Measurements from ENCODE around the gene MRTFA. TPM values are rescaled to one million over a fixed set of nuclear protein-coding genes. Genes with fewer than 3 reads are reported as not detected.

Gene MRTFA
- total RNA-seq, 1 experiment from 2014 or later = 28.0 TPM

DNA sequence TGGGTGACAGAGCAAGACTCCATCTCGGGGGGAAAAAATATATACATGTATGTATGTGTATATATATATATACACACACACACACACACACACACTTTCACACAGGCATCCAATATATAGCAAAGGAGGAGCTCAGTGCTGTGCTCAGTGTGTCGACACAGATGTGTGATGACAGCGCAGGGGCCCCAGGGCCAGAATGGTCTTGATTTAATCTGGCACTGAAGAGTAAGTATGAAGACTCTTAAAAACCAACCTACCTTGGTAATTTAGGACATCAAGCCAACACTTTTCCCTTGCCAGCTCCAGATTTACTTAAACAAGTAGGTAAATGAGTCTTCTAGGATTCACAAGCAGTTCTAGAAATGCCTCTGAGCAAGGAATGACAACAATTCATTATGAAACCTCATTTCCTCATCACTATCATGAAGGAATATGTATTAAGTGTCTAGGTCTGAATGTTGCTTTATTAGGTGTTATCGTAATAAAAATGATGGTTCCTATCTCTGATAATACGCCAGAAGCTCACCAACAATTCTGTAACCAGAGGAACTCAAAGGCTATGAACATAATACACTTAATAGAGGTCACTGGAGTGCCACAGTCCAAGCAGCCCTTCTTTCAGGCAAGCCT is 194.6 kb downstream of the MRTFA start:
- Histone ChIP-seq H2AFZ (ENCODE audit: low read depth, low read length, poor library complexity, severe bottlenecking) (no peak overlapping the region), H3K4me2 (ENCODE audit: low read length) (no peak overlapping the region), H3K79me2 (ENCODE audit: insufficient read depth, low read length) (no peaks in the 10 kb centered on the region), H3K27me3 (ENCODE audit: insufficient read depth, low read length) (no peaks in the 10 kb centered on the region), H3K9me3 (ENCODE audit: control insufficient read depth in 1 of 2, insufficient read depth in 1 of 2, low read depth in 1 of 2, low read length in 2 of 2) (no peaks in the 10 kb centered on the region), H4K20me1 (ENCODE audit: insufficient read depth) (no peaks in the 10 kb centered on the region), H3K36me3 (ENCODE audit: control insufficient read depth in 1 of 2, insufficient read depth in 2 of 2, low read length in 2 of 2) (no peaks in the 10 kb centered on the region), H3K4me1 (ENCODE audit: control insufficient read depth in 1 of 2, insufficient read depth in 2 of 2, low read length in 2 of 2) (peaks cover 0 to under 1% of the 10 kb centered on the region in 2 experiments; a peak in 1 of 4 replicates), H3K9ac (ENCODE audit: low read length) (no peak overlapping the region), H3K9me2 (ENCODE audit: insufficient read depth) (no peaks in the 10 kb centered on the region), H3K27ac (ENCODE audit: low read depth, low read length) (no peak overlapping the region), H3K4me3 (replicated peaks in 1 of 2; ENCODE audit: low read depth in 1 of 2, low read length in 2 of 2) (no peak overlapping the region)
- DNase-seq (ENCODE audit: low read depth, low spot score) (no peak), ATAC-seq (no peak)
- ChIA-PET CTCF (interaction anchor here (1.3 kb wide), 1 partner anchor 46 kb away, joined by 3 read pairs; no protein-coding TSS in a partner anchor), RAD21 (ENCODE audit: low non-redundant PET in 1 of 2, low total read pairs in 2 of 2, uncharacterized antibody in 2 of 2, unreplicated experiment in 2 of 2) (interaction anchor here in 1 of 2 experiments (0.7 kb wide), 1 partner anchor 360 kb away, joined by 3 read pairs; no protein-coding TSS in a partner anchor), POLR2A (no interaction called here)
- no peak for TF ChIP-seq TCF7L2 (IDR thresholded peaks at IDR 0.05; ENCODE audit: borderline replicate concordance, extremely low read depth, insufficient read depth, insufficient read length)
- TF ChIP-seq CBX3 (IDR thresholded peaks at IDR 0.05; ENCODE audit: low read depth) = no peak
- TF ChIP-seq MAX (IDR thresholded peaks at IDR 0.05) = no peak
- no peak for TF ChIP-seq ZFX (IDR thresholded peaks at IDR 0.05)
- BruUV-seq (replicated peaks) = no TSS peak
- intact Hi-C loops (cut with micrococcal nuclease) = no loop called here

DNA sequence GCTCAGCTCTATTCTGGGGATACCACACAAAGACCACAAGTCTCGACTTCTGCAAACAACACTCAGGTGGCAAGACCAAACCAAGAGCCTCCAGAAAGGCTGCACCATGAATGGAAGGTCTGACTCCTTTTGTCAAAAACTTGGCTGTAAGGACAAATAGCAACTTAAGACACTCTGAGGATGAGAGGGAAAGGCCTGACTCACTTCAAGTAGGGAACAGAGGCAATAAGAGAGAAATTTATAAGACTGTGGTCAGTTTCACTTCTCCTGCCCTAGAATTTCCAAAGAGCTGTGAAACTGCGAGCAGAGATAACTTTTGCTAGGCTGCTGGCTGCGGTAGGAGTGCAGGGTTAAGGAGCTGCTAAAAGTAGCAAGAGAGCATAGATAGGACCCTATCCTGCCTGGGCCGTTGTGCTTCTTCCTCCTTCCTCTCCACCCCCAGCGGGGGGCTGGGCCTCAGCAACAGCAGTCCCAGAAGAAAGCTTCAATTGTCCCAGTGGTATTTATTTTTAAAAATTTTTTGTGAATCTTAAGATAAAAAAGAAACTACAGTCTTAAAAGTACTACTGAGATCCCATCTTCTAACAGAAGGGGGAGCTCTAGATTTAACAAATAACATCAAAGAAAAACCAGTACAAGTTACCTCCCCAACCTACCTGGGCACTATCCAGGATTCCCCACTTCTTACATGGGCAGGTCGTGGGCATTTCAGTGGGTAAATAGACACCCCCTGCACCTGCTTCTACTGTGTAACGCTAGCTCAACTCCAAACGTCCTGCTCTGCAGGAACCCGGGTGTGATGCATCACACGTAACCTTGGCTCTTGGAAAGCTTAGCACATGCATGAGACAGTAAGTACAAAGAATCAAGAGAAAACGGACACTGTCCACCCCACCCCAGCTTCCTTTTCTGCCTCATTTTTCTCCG is 199.8 kb downstream of the MRTFA start:
- intact Hi-C loops (cut with micrococcal nuclease) = loop anchor here (1.0 to 10.0 kb wide), 4 partner anchors 50 to 462 kb away; no protein-coding TSS in a partner anchor
- H3K9ac ChIP-seq (ENCODE audit: low read length) = no peak overlapping the region
- DNase-seq (ENCODE audit: low read depth, low spot score) (peak; percentile 53), ATAC-seq (peak; percentile 81)
- H3K27ac ChIP-seq (ENCODE audit: low read depth, low read length) = no peak overlapping the region
- no peak overlapping the region for H3K4me2 ChIP-seq (ENCODE audit: low read length)
- H3K36me3 ChIP-seq (ENCODE audit: control insufficient read depth in 1 of 2, insufficient read depth in 2 of 2, low read length in 2 of 2) = no peaks in the 10 kb centered on the region
- H3K27me3 ChIP-seq (ENCODE audit: insufficient read depth, low read length) = no peaks in the 10 kb centered on the region
- ChIA-PET CTCF (interaction anchor here (0.6 to 2.9 kb wide), 22 partner anchors 10 to 462 kb away, joined by 3 to 37 read pairs (median 4); no protein-coding TSS in a partner anchor), POLR2A (interaction anchor here (1.0 to 1.2 kb wide), 2 partner anchors 210 to 215 kb away, joined by 4 to 6 read pairs; no protein-coding TSS in a partner anchor), RAD21 (ENCODE audit: low non-redundant PET in 1 of 2, low total read pairs in 2 of 2, uncharacterized antibody in 2 of 2, unreplicated experiment in 2 of 2) (interaction anchor here (0.9 to 1.2 kb wide), 3 partner anchors 208 to 246 kb away, joined by 3 to 4 read pairs (median 4); no protein-coding TSS in a partner anchor)
- H3K4me1 ChIP-seq (ENCODE audit: control insufficient read depth in 1 of 2, insufficient read depth in 2 of 2, low read length in 2 of 2) = peaks cover 0 to 2% of the 10 kb centered on the region in 2 experiments; a peak in 1 of 4 replicates
- BruUV-seq (replicated peaks) = no TSS peak
- H3K9me3 ChIP-seq (ENCODE audit: control insufficient read depth in 1 of 2, insufficient read depth in 1 of 2, low read depth in 1 of 2, low read length in 2 of 2) = no peaks in the 10 kb centered on the region
- no peak overlapping the region for H3K4me3 ChIP-seq (replicated peaks in 1 of 2; ENCODE audit: low read depth in 1 of 2, low read length in 2 of 2)
- 0 out of 2 replicates have a peak, but pooled peaks cover 3% of the 10 kb centered on the region for H3K79me2 ChIP-seq (ENCODE audit: insufficient read depth, low read length)
- no peaks in the 10 kb centered on the region for H4K20me1 ChIP-seq (ENCODE audit: insufficient read depth)
- no peak for TF ChIP-seq CBX3 (IDR thresholded peaks at IDR 0.05; ENCODE audit: low read depth)
- TF ChIP-seq, protein P1, sequence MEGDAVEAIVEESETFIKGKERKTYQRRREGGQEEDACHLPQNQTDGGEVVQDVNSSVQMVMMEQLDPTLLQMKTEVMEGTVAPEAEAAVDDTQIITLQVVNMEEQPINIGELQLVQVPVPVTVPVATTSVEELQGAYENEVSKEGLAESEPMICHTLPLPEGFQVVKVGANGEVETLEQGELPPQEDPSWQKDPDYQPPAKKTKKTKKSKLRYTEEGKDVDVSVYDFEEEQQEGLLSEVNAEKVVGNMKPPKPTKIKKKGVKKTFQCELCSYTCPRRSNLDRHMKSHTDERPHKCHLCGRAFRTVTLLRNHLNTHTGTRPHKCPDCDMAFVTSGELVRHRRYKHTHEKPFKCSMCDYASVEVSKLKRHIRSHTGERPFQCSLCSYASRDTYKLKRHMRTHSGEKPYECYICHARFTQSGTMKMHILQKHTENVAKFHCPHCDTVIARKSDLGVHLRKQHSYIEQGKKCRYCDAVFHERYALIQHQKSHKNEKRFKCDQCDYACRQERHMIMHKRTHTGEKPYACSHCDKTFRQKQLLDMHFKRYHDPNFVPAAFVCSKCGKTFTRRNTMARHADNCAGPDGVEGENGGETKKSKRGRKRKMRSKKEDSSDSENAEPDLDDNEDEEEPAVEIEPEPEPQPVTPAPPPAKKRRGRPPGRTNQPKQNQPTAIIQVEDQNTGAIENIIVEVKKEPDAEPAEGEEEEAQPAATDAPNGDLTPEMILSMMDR (IDR thresholded peaks at IDR 0.05 in 2 of 3, conservative IDR thresholded peaks at IDR 0.05 in 1 of 3; ENCODE audit: borderline replicate concordance in 1 of 3, insufficient read depth in 1 of 3, low read depth in 2 of 3, low read length in 2 of 3) = peak; percentile 48 to 76 (median 76)
- peak; percentile 64 for TF ChIP-seq TCF7L2 (IDR thresholded peaks at IDR 0.05; ENCODE audit: borderline replicate concordance, extremely low read depth, insufficient read depth, insufficient read length)
- TF ChIP-seq RAD21 (IDR thresholded peaks at IDR 0.05; ENCODE audit: low read depth) = peak; percentile 77
- H2AFZ ChIP-seq (ENCODE audit: low read depth, low read length, poor library complexity, severe bottlenecking) = no peak overlapping the region
- H3K9me2 ChIP-seq (ENCODE audit: insufficient read depth) = no peaks in the 10 kb centered on the region
